GM06990 (cell line): ENCODE measurements around the gene SPC24.
"Not testable (repeated sequence)": the region's sequence is repeated elsewhere in the genome, so short reads cannot be mapped to it uniquely, and the experiment has no call there.

Source experiments
- DNase-seq: peaks from one replicate; pipeline ENCODE4 v3.0.0-alpha.2; 2011; ENCODE audit not compliant: insufficient read length; ENCODE audit errors: extremely low read depth
- H3K27me3 ChIP-seq: replicated peaks from 2 replicates; pipeline ENCODE4 v1.6.0; 2011; ENCODE audit warnings: low read length; ENCODE audit not compliant: control insufficient read depth, insufficient read depth
- H3K36me3 ChIP-seq: 2 replicates; pipeline ENCODE4 v1.5.1; 2011; ENCODE audit warnings: low read length; ENCODE audit not compliant: control insufficient read depth, insufficient read depth
- H3K4me3 ChIP-seq: replicated peaks from 2 replicates; pipeline ENCODE4 v1.5.1; 2011; ENCODE audit warnings: low read depth, mild to moderate bottlenecking, control low read depth, low read length
- CTCF ChIP-seq: IDR thresholded peaks from 2 replicates; pipeline ENCODE4 v1.5.1; 2011; ENCODE audit warnings: low read length, control low read depth, mild to moderate bottlenecking, inconsistent platforms; ENCODE audit not compliant: insufficient read depth, poor library complexity, severe bottlenecking

SPC24 gene

GRCh38 chr19:11136400-11137101 lies 19.0 kb downstream of the SPC24 start:
- no peak for TF ChIP-seq CTCF
- Histone ChIP-seq H3K4me3 (no peak overlapping the region), H3K27me3 (no peaks in the 10 kb centered on the region), H3K36me3 (peaks cover 6% of the 10 kb centered on the region)
- no peak for DNase-seq

GRCh38 chr19:11131471-11131870 lies 24.1 kb downstream of the SPC24 start:
- Histone ChIP-seq H3K27me3 (no peaks in the 10 kb centered on the region), H3K4me3 (no peak overlapping the region), H3K36me3 (peaks cover 26% of the 10 kb centered on the region)
- no peak for TF ChIP-seq CTCF
- no peak for DNase-seq

GRCh38 chr19:11130824-11131455 lies 24.6 kb downstream of the SPC24 start:
- TF ChIP-seq CTCF, result peak; percentile 91
- Histone ChIP-seq H3K36me3 (peaks cover 28% of the 10 kb centered on the region), H3K4me3 (no peak overlapping the region), H3K27me3 (no peaks in the 10 kb centered on the region)
- DNase-seq, result peak; percentile 59

GRCh38 chr19:11127905-11128304 lies 27.7 kb downstream of the SPC24 start:
- no peak for DNase-seq
- Histone ChIP-seq H3K36me3 (peaks cover 36% of the 10 kb centered on the region), H3K4me3 (no peak overlapping the region), H3K27me3 (no peaks in the 10 kb centered on the region)
- TF ChIP-seq CTCF, result no peak

- Histone ChIP-seq H3K4me3 (no peak overlapping the region), H3K36me3 (peaks cover 29% of the 10 kb centered on the region), H3K27me3 (no peaks in the 10 kb centered on the region)
- peak; percentile 85 for TF ChIP-seq CTCF
- DNase-seq, result no peak
These were observed 29.4 kb downstream of the SPC24 start for GRCh38 chr19:11125994-11126685.

- not testable (repeated sequence) for DNase-seq, H3K4me3 ChIP-seq, H3K27me3 ChIP-seq
- peaks cover 29% of the 10 kb centered on the region for H3K36me3 ChIP-seq
These were observed 31.4 kb downstream of the SPC24 start for GRCh38 chr19:11124157-11124556.
